Neural crest cell (in vitro differentiated cells): ENCODE data around the gene SYNPO2. TPM values are rescaled to one million over a fixed set of nuclear protein-coding genes. Genes with fewer than 3 reads are reported as not detected.

ENCODE experiments used
- DNase-seq: peaks from one replicate; pipeline ENCODE4 v3.0.0; 2021; ENCODE audit warnings: low read depth, mixed read lengths, low spot score
- H3K27ac Mint-ChIP-seq: one replicate; pipeline ENCODE4 v1.8.0; 2021; ENCODE audit warnings: mild to moderate bottlenecking, mixed read lengths; ENCODE audit not compliant: unreplicated experiment
- H3K27me3 Mint-ChIP-seq: 2 replicates; pipeline ENCODE4 v1.8.0; 2021; ENCODE audit warnings: low read depth, mild to moderate bottlenecking, mixed read lengths
- H3K36me3 Mint-ChIP-seq: 2 replicates; pipeline ENCODE4 v1.8.0; 2021; ENCODE audit warnings: low read depth, mild to moderate bottlenecking, mixed read lengths
- H3K4me1 Mint-ChIP-seq: 2 replicates; pipeline ENCODE4 v1.8.0; 2021; ENCODE audit warnings: mixed read lengths
- H3K4me3 Mint-ChIP-seq: one replicate; pipeline ENCODE4 v1.8.0; 2021; ENCODE audit warnings: mild to moderate bottlenecking, mixed read lengths
- H3K9me3 Mint-ChIP-seq: 2 replicates; pipeline ENCODE4 v1.8.0; 2021; ENCODE audit warnings: mixed read lengths
- total RNA-seq: library from RNA; stranded (reverse); gene quantifications from 2 replicates; pipeline ENCODE4 v1.2.1, GENCODE V29; 2021
- TF ChIP-seq, protein P1 (sequence below): fragments of 200-600 bp; sonication (generic); conservative IDR thresholded peaks from 2 replicates; pipeline ENCODE4 v1.5.0; 2021; ENCODE audit warnings: antibody characterized with exemption, mild to moderate bottlenecking

The SYNPO2 gene
- total RNA-seq, 1 donor from 2014 or later: 0.07 TPM

DNA sequence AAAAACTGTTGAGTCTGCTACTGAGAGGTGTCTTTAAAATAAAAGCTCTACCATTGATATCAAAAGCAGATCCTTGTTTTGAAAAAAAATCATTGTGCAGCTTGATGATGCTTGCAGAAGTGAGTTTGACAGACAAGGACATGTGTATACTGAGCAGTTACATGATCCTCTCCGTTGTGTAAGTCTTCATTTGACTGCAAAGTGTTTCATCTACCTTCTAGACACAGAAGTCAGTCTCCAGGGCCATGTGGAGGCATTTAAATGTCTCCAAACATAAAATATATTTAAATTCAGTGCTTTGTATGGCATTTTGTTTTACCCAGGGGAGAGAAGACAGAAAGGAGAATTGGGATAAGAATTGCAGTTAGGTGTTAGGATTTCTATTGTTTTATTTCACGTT lies 139.2 kb downstream of the SYNPO2 start:
- no peak overlapping the region for H3K27ac Mint-ChIP-seq
- no peaks in the 10 kb centered on the region for H3K27me3 Mint-ChIP-seq
- DNase-seq: no peak
- TF ChIP-seq, protein P1, sequence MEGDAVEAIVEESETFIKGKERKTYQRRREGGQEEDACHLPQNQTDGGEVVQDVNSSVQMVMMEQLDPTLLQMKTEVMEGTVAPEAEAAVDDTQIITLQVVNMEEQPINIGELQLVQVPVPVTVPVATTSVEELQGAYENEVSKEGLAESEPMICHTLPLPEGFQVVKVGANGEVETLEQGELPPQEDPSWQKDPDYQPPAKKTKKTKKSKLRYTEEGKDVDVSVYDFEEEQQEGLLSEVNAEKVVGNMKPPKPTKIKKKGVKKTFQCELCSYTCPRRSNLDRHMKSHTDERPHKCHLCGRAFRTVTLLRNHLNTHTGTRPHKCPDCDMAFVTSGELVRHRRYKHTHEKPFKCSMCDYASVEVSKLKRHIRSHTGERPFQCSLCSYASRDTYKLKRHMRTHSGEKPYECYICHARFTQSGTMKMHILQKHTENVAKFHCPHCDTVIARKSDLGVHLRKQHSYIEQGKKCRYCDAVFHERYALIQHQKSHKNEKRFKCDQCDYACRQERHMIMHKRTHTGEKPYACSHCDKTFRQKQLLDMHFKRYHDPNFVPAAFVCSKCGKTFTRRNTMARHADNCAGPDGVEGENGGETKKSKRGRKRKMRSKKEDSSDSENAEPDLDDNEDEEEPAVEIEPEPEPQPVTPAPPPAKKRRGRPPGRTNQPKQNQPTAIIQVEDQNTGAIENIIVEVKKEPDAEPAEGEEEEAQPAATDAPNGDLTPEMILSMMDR: no peak
- H3K4me3 Mint-ChIP-seq: no peak overlapping the region
- no peaks in the 10 kb centered on the region for H3K36me3 Mint-ChIP-seq
- H3K4me1 Mint-ChIP-seq: no peaks in the 10 kb centered on the region
- H3K9me3 Mint-ChIP-seq: no peaks in the 10 kb centered on the region

DNA sequence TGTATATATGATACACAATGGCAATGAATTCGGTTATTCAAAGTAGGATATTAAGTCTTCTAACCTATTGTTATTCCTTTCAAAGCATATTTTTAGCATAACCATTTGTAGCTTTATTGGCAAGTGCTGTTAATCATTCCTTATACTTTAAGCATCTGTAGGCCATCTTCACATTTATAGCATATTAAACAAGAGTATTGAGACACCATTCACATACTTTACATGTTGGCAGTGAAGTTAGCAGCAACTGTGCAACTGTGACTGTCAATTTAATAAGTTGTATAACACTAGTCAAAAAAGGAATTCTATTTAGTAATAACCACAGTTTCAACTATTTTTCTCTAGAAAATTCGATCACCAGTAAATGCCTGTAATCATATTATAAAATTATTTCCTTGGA lies 139.6 kb downstream of the SYNPO2 start:
- no peak for DNase-seq
- no peaks in the 10 kb centered on the region for H3K27me3 Mint-ChIP-seq
- TF ChIP-seq, protein P1: no peak
- no peak overlapping the region for H3K4me3 Mint-ChIP-seq
- H3K9me3 Mint-ChIP-seq: no peaks in the 10 kb centered on the region
- no peaks in the 10 kb centered on the region for H3K4me1 Mint-ChIP-seq
- H3K27ac Mint-ChIP-seq: no peak overlapping the region
- H3K36me3 Mint-ChIP-seq: no peaks in the 10 kb centered on the region

DNA sequence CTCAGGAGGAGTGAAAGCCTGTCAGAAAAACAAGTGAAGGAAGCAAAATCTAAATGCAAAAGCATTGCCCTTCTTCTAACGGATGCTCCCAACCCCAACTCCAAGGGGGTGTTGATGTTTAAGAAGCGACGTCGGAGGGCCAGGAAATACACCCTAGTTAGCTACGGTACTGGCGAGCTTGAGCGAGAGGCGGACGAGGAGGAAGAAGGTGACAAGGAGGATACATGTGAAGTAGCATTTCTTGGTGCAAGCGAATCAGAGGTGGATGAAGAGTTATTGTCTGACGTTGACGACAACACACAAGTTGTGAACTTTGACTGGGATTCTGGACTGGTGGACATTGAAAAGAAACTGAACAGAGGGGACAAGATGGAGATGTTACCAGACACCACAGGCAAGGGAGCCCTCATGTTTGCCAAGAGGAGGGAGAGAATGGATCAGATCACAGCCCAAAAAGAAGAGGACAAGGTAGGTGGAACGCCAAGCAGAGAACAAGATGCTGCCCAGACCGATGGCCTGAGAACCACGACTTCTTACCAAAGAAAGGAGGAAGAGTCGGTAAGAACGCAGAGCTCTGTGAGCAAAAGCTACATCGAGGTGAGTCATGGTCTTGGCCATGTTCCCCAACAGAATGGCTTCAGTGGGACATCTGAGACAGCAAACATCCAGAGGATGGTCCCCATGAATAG lies 141.3 kb downstream of the SYNPO2 start:
- H3K4me1 Mint-ChIP-seq: no peaks in the 10 kb centered on the region
- H3K9me3 Mint-ChIP-seq: no peaks in the 10 kb centered on the region
- no peak overlapping the region for H3K4me3 Mint-ChIP-seq
- DNase-seq: no peak
- TF ChIP-seq, protein P1: no peak
- no peaks in the 10 kb centered on the region for H3K27me3 Mint-ChIP-seq
- no peak overlapping the region for H3K27ac Mint-ChIP-seq
- H3K36me3 Mint-ChIP-seq: no peaks in the 10 kb centered on the region

DNA sequence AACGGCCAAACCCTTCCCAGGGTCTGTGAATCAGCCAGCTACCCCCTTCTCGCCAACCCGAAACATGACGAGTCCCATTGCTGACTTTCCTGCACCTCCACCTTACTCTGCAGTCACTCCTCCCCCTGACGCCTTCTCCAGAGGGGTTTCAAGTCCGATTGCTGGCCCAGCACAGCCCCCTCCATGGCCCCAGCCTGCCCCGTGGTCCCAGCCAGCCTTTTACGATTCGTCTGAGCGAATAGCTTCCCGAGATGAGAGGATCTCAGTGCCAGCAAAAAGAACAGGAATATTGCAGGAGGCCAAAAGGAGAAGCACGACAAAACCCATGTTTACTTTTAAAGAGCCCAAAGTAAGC lies 141.9 kb downstream of the SYNPO2 start:
- H3K27ac Mint-ChIP-seq: no peak overlapping the region
- DNase-seq: no peak
- H3K4me1 Mint-ChIP-seq: no peaks in the 10 kb centered on the region
- no peaks in the 10 kb centered on the region for H3K9me3 Mint-ChIP-seq
- no peak overlapping the region for H3K4me3 Mint-ChIP-seq
- no peaks in the 10 kb centered on the region for H3K36me3 Mint-ChIP-seq
- H3K27me3 Mint-ChIP-seq: no peaks in the 10 kb centered on the region
- TF ChIP-seq, protein P1: no peak

DNA sequence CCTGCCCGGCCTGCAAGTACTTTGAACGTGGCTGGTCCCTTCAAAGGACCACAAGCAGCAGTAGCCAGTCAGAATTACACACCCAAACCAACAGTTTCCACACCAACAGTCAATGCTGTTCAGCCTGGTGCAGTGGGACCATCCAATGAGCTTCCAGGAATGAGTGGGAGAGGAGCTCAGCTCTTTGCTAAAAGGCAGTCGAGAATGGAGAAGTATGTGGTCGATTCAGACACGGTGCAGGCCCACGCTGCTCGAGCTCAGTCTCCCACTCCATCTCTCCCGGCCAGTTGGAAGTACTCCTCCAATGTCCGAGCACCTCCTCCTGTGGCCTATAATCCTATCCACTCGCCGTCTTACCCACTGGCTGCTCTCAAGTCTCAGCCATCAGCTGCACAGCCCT lies 142.6 kb downstream of the SYNPO2 start:
- Mint-ChIP-seq H3K4me1 (no peaks in the 10 kb centered on the region), H3K27ac (no peak overlapping the region), H3K4me3 (no peak overlapping the region), H3K27me3 (no peaks in the 10 kb centered on the region), H3K9me3 (no peaks in the 10 kb centered on the region), H3K36me3 (no peaks in the 10 kb centered on the region)
- TF ChIP-seq, protein P1: no peak
- DNase-seq: no peak
